Ureter (tissue), 1 donor: Measurements from ENCODE around the gene POLD4. TPM values are rescaled to one million over a fixed set of nuclear protein-coding genes. Genes with fewer than 3 reads are reported as not detected.

Experiments
- DNase-seq: peaks from one replicate; pipeline ENCODE4 v3.0.0-alpha.2; 2020; ENCODE audit warnings: low spot score
- total RNA-seq: library from RNA; stranded (reverse); gene quantifications from one replicate; pipeline ENCODE4 v1.2.4, GENCODE V29; 2023
- donor health status: DM: yes; HTN: yes; CAD: no.

The POLD4 gene
- total RNA-seq, 1 donor from 2014 or later = 57.9 TPM

GRCh38 chr11:67371189-67371910 is 18.0 kb upstream of the POLD4 start:
- no peak for DNase-seq

DNA sequence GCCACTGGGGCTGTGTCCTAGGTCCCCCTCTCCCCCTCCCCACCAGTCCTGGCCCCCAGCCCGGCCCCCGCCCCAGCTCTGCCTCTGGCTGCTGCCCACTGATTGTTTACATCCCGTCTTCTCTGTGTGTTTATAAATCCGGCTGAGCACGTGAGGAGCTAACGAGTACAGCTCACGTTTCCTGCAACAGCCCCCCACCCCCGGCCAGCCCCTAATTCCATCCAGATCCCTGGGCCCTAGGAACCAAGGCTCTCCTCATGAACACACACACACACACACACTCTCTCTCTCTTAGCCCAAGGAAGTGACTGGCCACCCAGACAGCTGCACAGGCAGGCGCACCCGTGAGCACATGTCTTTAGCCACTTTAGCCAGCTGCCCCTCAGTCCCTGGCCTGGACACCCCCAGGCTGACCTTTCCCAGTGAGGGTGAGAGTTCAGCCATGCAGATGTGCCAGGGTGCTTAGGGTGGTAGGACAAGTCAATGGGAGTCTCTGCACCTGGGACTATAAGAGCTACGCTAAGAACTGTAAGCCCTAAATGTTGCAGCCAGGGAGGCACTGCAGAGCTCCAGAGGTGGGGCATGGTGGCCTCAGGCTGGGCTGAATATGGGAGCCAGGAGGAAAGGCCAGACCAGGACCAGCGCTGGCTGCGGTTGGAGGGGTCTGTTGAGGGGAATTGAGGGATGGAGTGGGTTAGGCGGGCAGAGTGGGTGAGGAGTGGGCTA is 17.2 kb upstream of the POLD4 start:
- no peak for DNase-seq

- DNase-seq = no peak
Measured at GRCh38 chr11:67369801-67370284, 16.5 kb upstream of the POLD4 start.

GRCh38 chr11:67369275-67369674 is 15.9 kb upstream of the POLD4 start:
- no peak for DNase-seq

GRCh38 chr11:67368621-67369020 is 15.3 kb upstream of the POLD4 start:
- DNase-seq = no peak

GRCh38 chr11:67367761-67368227 is 14.4 kb upstream of the POLD4 start:
- no peak for DNase-seq

GRCh38 chr11:67366961-67367760 is 13.8 kb upstream of the POLD4 start:
- DNase-seq = no peak

DNA sequence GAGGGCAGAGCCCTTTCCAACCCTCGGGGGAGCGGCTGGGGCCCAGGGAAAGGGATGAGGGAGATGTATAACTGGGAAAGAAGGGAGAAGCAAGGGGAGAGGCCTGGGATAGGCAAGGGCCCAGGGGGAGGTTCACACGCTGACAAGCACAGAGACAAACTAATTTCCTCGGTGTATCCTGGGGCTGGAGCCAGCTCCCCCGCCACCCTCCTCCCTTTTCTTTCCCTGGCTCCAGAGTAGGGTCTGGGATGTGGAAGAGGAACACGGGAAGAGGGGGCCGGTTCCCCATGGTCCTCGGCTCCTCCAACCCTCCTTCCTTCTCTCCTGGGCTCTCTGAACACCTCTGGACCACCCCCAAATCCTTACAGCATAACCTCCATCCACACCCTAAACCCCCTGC is 13.2 kb upstream of the POLD4 start:
- DNase-seq = no peak

- no peak for DNase-seq
Measured at GRCh38 chr11:67365736-67366444, 12.5 kb upstream of the POLD4 start.

- DNase-seq = no peak
Measured at GRCh38 chr11:67364783-67365722, 11.7 kb upstream of the POLD4 start.

- DNase-seq = no peak
Measured at GRCh38 chr11:67364169-67364568, 10.8 kb upstream of the POLD4 start.

- DNase-seq = no peak
Measured at GRCh38 chr11:67357831-67358670, 4.7 kb upstream of the POLD4 start.

GRCh38 chr11:67356864-67357561 is 3.7 kb upstream of the POLD4 start:
- DNase-seq = peak; percentile 79

DNA sequence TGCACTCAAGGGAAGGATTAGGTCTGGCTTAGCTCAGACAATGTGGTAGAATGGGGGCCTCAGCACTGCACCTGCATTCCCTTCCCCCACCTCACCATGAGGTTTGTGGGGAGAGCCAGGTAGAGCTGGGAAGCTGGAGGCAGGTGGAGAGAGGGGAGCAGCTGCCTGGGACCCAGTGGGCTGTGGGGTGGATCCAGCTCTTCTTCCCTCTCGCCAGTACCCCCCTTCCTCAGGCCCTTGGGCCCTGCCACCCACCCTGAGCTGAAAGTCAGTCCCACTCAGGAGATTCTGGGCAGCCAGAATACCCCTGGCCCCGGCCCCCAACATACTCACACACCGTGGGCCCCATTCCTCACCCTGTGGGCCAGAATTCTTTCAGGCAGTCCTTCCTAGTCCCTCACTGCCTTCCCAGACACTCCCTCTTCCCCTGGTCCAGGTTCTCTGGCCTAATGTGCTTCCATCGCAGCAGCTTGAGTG is 3.1 kb upstream of the POLD4 start:
- DNase-seq = no peak

DNA sequence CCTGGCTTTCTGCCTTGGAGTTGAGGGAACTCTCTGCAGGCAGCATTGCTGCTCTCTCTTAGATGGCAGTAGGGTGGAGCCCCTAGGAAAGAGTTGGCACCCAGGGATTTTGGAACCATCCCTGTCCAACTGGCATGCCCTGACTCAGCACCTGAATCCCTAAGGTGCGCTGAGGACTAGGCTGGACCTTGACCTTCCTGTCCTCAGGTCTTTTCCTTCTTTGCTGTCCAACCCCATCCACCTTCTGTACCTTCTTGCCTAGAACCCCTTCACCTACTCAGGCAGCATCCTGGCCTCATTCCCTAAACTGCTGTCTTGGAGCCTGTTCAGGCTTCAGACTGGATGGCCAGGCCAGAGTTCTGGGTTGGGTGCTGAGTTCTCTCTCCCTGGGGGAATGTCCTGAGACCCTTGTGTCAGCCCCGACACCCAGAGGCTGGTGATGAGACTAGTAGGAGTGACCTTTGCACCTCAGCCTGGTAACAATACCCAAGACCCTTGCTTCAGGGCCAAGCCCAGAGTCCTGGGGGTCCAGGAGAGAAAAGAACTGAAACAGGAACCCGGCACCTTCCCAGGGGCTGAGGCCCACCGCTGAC is 2.5 kb upstream of the POLD4 start:
- no peak for DNase-seq

DNA sequence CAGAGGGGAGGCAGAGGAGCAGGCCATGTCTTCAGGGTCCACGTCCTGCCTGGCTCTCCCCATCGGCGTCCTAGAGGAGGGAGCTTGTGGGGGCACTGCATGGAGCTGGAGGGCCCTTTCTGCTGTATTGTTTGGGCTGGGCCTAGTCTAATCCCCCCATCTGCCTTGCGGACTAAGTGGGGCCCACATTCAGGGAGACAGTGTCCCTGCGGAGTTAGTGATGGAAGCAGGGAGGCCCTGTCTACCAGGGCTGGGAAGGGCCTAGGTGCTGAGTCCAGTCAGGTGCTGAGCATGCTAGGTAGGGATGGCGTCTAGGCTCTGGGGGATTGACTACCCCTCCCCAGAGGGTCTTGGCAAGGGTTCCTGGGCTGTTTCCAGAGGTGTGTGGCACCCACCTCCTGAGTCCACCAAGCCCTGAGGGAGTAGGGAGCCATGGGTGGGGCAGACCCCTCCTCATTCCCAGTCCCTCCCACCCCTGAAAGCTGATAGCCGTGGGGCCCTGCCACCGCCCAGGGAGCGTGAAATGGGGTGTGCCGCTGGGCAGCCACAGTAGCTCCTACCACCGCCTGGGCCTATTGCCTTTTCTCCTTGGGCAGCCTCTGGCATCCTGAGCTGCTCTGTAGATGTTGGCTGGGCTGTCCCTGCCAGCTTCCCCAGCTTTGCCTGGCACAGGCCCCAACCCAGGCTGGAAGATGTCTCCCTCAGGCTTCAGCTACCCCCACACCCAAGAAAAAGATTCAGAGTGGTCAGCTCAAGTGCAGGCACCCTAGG is 1.9 kb upstream of the POLD4 start:
- DNase-seq = no peak
